Neural cell (in vitro differentiated cells): Measurements from ENCODE around the gene TSEN2.

ENCODE experiments used
- CTCF ChIP-seq: fragments of 450-650 bp; IDR thresholded peaks from 2 replicates; pipeline ENCODE4 v1.5.1; 2014; ENCODE audit warnings: antibody characterized with exemption, mild to moderate bottlenecking, moderate library complexity; ENCODE audit not compliant: poor library complexity, severe bottlenecking
- EP300 ChIP-seq: fragments of 450-650 bp; conservative IDR thresholded peaks from 2 replicates; pipeline ENCODE4 v1.6.1; 2014; ENCODE audit warnings: antibody characterized with exemption, mild to moderate bottlenecking, moderate library complexity; ENCODE audit not compliant: poor library complexity, severe bottlenecking
- EZH2 ChIP-seq: fragments of 200-600, 300-800 bp; shearing (Covaris generic), sonication (generic); IDR thresholded peaks from 2 replicates; pipeline ENCODE4 v1.6.1; 2014; ENCODE audit warnings: antibody characterized with exemption, low read length, borderline replicate concordance, mild to moderate bottlenecking; ENCODE audit not compliant: insufficient read depth, poor library complexity, severe bottlenecking
- POLR2AphosphoS5 ChIP-seq: IDR thresholded peaks from 2 replicates; pipeline ENCODE4 v1.6.1; 2012
- RAD21 ChIP-seq: fragments of 450-650 bp; conservative IDR thresholded peaks from 2 replicates; pipeline ENCODE4 v1.6.1; 2014; ENCODE audit warnings: antibody characterized with exemption, mild to moderate bottlenecking, moderate library complexity
- REST ChIP-seq: IDR thresholded peaks from 2 replicates; pipeline ENCODE4 v1.6.1; 2012; ENCODE audit warnings: borderline replicate concordance

- TF ChIP-seq CTCF: no peak
- TF ChIP-seq RAD21: no peak
- no peak for TF ChIP-seq POLR2AphosphoS5
- no peak for TF ChIP-seq EP300
- TF ChIP-seq REST: no peak
- TF ChIP-seq EZH2: no peak
Measured at GRCh38 chr3:12522721-12523120, 38.4 kb downstream of the TSEN2 start.
